ENCODE data around the gene BNC2. TPM values are rescaled to one million over a fixed set of nuclear protein-coding genes. Genes with fewer than 3 reads are reported as not detected.
A peak's percentile ranks its signal among the peaks of the same experiment; 100 is the strongest.

The BNC2 gene
- total and polyA plus RNA-seq, 7 donors, result 0.23 to 205 (median 117) TPM

DNA sequence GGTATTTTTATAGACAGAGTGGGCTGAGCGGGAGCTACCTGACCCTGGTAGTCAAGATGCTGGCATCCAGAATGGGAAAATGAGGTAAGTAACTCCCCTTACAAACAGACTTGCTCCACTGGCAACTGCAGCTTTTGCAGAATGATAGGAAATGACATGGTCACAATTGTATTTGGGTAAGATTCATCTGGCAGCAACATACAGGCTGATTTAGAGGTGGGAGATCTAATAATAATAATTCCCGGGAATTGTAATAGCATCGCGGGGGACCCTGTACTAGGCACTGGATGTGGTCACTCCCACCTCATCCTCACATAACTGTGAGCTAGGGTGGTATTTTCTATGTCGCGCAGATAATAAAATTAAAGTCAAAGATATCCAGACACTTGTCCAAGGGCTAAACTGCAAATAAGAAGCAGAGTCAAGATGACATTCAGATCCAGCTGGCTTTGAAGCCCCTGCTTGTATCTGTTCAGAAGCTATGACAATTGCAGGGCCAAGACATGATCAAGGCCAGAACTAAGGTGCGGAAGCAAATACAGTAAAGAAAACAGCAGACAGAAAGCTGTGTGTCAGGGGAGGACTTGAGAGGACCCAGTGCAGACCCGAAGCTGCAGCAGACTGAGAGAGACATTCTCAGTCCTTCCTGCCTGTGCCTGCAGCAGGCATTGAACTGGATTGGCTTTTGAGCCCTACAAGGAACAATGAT lies 507.2 kb downstream of the BNC2 start:
- intact Hi-C loops (cut with DNase I), result no loop called here
- peak overlapping the region in 1 of 4 donors; percentile 32 for H3K27ac ChIP-seq
- no peak for TF ChIP-seq POLR2A (IDR thresholded peaks at IDR 0.05)
- no peak for TF ChIP-seq POLR2AphosphoS5 (IDR thresholded peaks at IDR 0.05)
- TF ChIP-seq, protein P1, sequence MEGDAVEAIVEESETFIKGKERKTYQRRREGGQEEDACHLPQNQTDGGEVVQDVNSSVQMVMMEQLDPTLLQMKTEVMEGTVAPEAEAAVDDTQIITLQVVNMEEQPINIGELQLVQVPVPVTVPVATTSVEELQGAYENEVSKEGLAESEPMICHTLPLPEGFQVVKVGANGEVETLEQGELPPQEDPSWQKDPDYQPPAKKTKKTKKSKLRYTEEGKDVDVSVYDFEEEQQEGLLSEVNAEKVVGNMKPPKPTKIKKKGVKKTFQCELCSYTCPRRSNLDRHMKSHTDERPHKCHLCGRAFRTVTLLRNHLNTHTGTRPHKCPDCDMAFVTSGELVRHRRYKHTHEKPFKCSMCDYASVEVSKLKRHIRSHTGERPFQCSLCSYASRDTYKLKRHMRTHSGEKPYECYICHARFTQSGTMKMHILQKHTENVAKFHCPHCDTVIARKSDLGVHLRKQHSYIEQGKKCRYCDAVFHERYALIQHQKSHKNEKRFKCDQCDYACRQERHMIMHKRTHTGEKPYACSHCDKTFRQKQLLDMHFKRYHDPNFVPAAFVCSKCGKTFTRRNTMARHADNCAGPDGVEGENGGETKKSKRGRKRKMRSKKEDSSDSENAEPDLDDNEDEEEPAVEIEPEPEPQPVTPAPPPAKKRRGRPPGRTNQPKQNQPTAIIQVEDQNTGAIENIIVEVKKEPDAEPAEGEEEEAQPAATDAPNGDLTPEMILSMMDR (IDR thresholded peaks at IDR 0.05), result no peak
- no peak for TF ChIP-seq EP300 (IDR thresholded peaks at IDR 0.05)
- DNase-seq, result no peak
- H3K9me3 ChIP-seq, result no peaks in the 10 kb centered on the region
- no peaks in the 10 kb centered on the region for H3K27me3 ChIP-seq
- H3K36me3 ChIP-seq, result no peaks in the 10 kb centered on the region
- H3K4me3 ChIP-seq, result no peak overlapping the region
- no peaks in the 10 kb centered on the region for H3K4me1 ChIP-seq
- 91 to 92% methylated on average over 8 of the region's 8 CpGs for WGBS, 2 donors

DNA sequence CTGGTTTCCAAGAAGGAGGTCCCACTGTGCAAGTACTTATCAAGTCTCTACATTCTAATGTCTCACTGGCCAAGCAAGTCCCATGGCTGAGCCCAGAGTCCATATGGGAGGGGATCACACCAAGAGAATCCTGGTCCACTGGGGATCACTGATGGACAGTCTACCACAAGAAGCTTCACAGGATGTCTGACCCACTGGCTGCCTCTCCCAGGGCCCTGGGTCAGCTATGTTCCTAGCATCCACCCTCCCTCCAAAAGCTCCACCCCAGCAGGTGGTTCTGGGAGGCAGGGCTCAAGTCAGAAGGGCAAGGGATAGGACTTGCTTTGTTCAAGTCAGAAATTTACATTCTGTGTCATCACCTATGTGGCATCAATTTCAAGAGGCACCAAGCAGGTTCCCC lies 508.5 kb downstream of the BNC2 start:
- intact Hi-C loops (cut with DNase I), result no loop called here
- DNase-seq, result no peak
- Histone ChIP-seq H3K4me1 (no peaks in the 10 kb centered on the region), H3K27me3 (no peaks in the 10 kb centered on the region), H3K36me3 (no peaks in the 10 kb centered on the region), H3K4me3 (no peak overlapping the region), H3K9me3 (no peaks in the 10 kb centered on the region), H3K27ac (no peak overlapping the region)
- no peak for TF ChIP-seq EP300 (IDR thresholded peaks at IDR 0.05)
- TF ChIP-seq POLR2A (IDR thresholded peaks at IDR 0.05), result no peak
- TF ChIP-seq POLR2AphosphoS5 (IDR thresholded peaks at IDR 0.05), result no peak
- TF ChIP-seq, protein P1 (IDR thresholded peaks at IDR 0.05), result no peak

DNA sequence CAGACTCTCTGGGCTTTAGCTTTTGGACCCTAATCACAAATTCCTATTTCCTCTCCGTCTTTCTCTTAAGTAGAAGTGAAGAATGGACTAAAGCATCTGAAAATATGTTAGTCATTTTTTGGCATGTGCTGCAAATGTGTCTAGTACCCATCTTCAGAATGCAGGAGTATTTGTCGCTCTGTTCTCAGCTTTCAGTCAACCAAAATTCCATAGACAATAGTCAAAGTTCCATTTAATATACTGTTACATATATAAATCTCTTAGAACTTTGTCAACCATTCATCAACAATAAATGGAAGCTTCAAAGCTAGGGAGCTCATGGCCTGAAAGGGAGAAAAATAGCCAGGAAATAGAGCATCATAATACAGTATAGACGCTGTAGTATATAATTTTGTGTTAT lies 509.4 kb downstream of the BNC2 start:
- Histone ChIP-seq H3K36me3 (no peaks in the 10 kb centered on the region), H3K27ac (no peak overlapping the region), H3K4me3 (no peak overlapping the region), H3K27me3 (no peaks in the 10 kb centered on the region), H3K4me1 (no peaks in the 10 kb centered on the region), H3K9me3 (no peaks in the 10 kb centered on the region)
- WGBS, 2 donors, result 61 to 74% methylated on average over 3 of the region's 3 CpGs
- TF ChIP-seq, protein P1 (IDR thresholded peaks at IDR 0.05), result no peak
- TF ChIP-seq POLR2A (IDR thresholded peaks at IDR 0.05) (no peak), POLR2AphosphoS5 (IDR thresholded peaks at IDR 0.05) (no peak), EP300 (IDR thresholded peaks at IDR 0.05) (no peak)
- no peak for DNase-seq
- intact Hi-C loops (cut with DNase I), result no loop called here

DNA sequence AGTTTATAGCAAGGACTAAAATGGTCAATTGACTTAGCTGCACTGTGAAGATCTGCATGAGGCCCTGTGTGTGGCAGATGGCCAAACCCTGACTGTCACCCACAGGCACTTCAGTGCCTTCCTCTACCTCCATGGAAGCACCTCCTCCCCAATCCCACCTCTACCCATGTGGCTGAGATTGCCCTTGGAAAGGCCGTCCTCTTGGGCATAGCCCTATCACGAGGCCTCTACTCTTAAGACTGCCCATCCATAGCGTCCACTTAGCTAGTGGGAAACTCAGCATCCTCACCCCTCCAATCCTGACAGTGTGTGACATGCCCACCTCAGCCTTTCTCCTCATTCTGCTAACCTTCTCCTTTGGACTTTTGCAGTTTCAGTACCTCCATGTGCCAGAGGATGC lies 510.2 kb downstream of the BNC2 start:
- no peaks in the 10 kb centered on the region for H3K27me3 ChIP-seq
- DNase-seq, result no peak
- H3K27ac ChIP-seq, result no peak overlapping the region
- H3K36me3 ChIP-seq, result no peaks in the 10 kb centered on the region
- intact Hi-C loops (cut with DNase I), result no loop called here
- no peaks in the 10 kb centered on the region for H3K4me1 ChIP-seq
- no peak overlapping the region for H3K4me3 ChIP-seq
- WGBS, 2 donors, result 92 to 95% methylated on average over 3 of the region's 3 CpGs
- TF ChIP-seq POLR2A (IDR thresholded peaks at IDR 0.05), result no peak
- TF ChIP-seq POLR2AphosphoS5 (IDR thresholded peaks at IDR 0.05), result no peak
- TF ChIP-seq, protein P1 (IDR thresholded peaks at IDR 0.05), result no peak
- no peak for TF ChIP-seq EP300 (IDR thresholded peaks at IDR 0.05)
- H3K9me3 ChIP-seq, result no peaks in the 10 kb centered on the region

Small RNA genes within 50 kb of the gene (small RNA-seq; reads per million reads assigned to genes)
- 0 reads per million in 3 donors for gene LSM1P1
